ENCODE measurements around the gene FAM124A. TPM values are rescaled to one million over a fixed set of nuclear protein-coding genes. Genes with fewer than 3 reads are reported as not detected.
A peak's percentile ranks its signal among the peaks of the same experiment; 100 is the strongest.
"Not testable (repeated sequence)": the region's sequence is repeated elsewhere in the genome, so short reads cannot be mapped to it uniquely, and the experiment has no call there.

FAM124A gene
- total RNA-seq, 1 donor from 2014 or later, result 4.6 TPM

GRCh38 chr13:51269039-51269438 lies 46.8 kb downstream of the FAM124A start:
- DNase-seq (ENCODE audit: low read depth in 2 of 2), result no peak

GRCh38 chr13:51270623-51271415 lies 48.6 kb downstream of the FAM124A start:
- no peak for DNase-seq (ENCODE audit: low read depth in 2 of 2)

- no peak for DNase-seq (ENCODE audit: low read depth in 2 of 2)
Measured at GRCh38 chr13:51271528-51272085, 49.4 kb downstream of the FAM124A start.

GRCh38 chr13:51275101-51275500 lies 52.9 kb downstream of the FAM124A start:
- DNase-seq (ENCODE audit: low read depth in 2 of 2), result no peak

GRCh38 chr13:51276636-51277035 lies 54.4 kb downstream of the FAM124A start:
- DNase-seq (ENCODE audit: low read depth in 2 of 2), result peak; percentile 55 to 63

- no peak for DNase-seq (ENCODE audit: low read depth in 2 of 2)
Measured at GRCh38 chr13:51277928-51278327, 55.7 kb downstream of the FAM124A start.

- no peak for DNase-seq (ENCODE audit: low read depth in 2 of 2)
Measured at GRCh38 chr13:51278426-51279130, 56.4 kb downstream of the FAM124A start.

- no peak for DNase-seq (ENCODE audit: low read depth in 2 of 2)
Measured at GRCh38 chr13:51280379-51280940, 58.3 kb downstream of the FAM124A start.

- DNase-seq (ENCODE audit: low read depth in 2 of 2), result no peak
Measured at GRCh38 chr13:51282322-51282721, 60.1 kb downstream of the FAM124A start.

GRCh38 chr13:51282923-51283322 lies 60.7 kb downstream of the FAM124A start:
- not testable (repeated sequence) for DNase-seq (ENCODE audit: low read depth in 2 of 2)

- no peak for DNase-seq (ENCODE audit: low read depth in 2 of 2)
Measured at GRCh38 chr13:51283371-51283770, 61.2 kb downstream of the FAM124A start.

GRCh38 chr13:51284339-51284738 lies 62.1 kb downstream of the FAM124A start:
- DNase-seq (ENCODE audit: low read depth in 2 of 2), result no peak

GRCh38 chr13:51286135-51287002 lies 64.2 kb downstream of the FAM124A start:
- DNase-seq (ENCODE audit: low read depth in 2 of 2), result peak; percentile 42 to 68

GRCh38 chr13:51287758-51288157 lies 65.6 kb downstream of the FAM124A start:
- no peak for DNase-seq (ENCODE audit: low read depth in 2 of 2)

- not testable (repeated sequence) for DNase-seq (ENCODE audit: low read depth in 2 of 2)
Measured at GRCh38 chr13:51288254-51288653, 66.1 kb downstream of the FAM124A start.

GRCh38 chr13:51291341-51291740 lies 69.1 kb downstream of the FAM124A start:
- DNase-seq (ENCODE audit: low read depth in 2 of 2), result no peak

GRCh38 chr13:51292000-51292565 lies 69.9 kb downstream of the FAM124A start:
- DNase-seq (ENCODE audit: low read depth in 2 of 2), result no peak

GRCh38 chr13:51297556-51297955 lies 75.4 kb downstream of the FAM124A start:
- DNase-seq (ENCODE audit: low read depth in 2 of 2), result no peak

GRCh38 chr13:51298812-51299211 lies 76.6 kb downstream of the FAM124A start:
- no peak for DNase-seq (ENCODE audit: low read depth in 2 of 2)

GRCh38 chr13:51303063-51303552 lies 80.9 kb downstream of the FAM124A start:
- DNase-seq (ENCODE audit: low read depth in 2 of 2), result no peak

- no peak for DNase-seq (ENCODE audit: low read depth in 2 of 2)
Measured at GRCh38 chr13:51303882-51304281, 81.7 kb downstream of the FAM124A start.
